B cell (primary cell): Measurements from ENCODE around the gene MAVS.

Source experiments
- CTCF ChIP-seq: fragments of 200-600 bp; IDR thresholded peaks from one replicate; pipeline ENCODE4 v1.8.0; 2022; ENCODE audit warnings: antibody characterized with exemption, mild to moderate bottlenecking
- EZH2 ChIP-seq: IDR thresholded peaks from 2 replicates; pipeline ENCODE4 v1.6.1; 2012; ENCODE audit warnings: borderline replicate concordance, low read depth, mild to moderate bottlenecking, moderate library complexity, low read length; ENCODE audit not compliant: insufficient read depth, poor library complexity, severe bottlenecking

GRCh38 chr20:3885715-3886114 is 39.1 kb downstream of the MAVS start:
- TF ChIP-seq CTCF (no peak), EZH2 (no peak)
